GM10847 (cell line): Measurements from ENCODE around the gene ST7L.

ENCODE experiments used
- POLR2A ChIP-seq: IDR thresholded peaks from 2 replicates; pipeline ENCODE4 v1.6.1; 2011; ENCODE audit not compliant: insufficient read length; ENCODE audit errors: extremely low read depth

The ST7L gene

DNA sequence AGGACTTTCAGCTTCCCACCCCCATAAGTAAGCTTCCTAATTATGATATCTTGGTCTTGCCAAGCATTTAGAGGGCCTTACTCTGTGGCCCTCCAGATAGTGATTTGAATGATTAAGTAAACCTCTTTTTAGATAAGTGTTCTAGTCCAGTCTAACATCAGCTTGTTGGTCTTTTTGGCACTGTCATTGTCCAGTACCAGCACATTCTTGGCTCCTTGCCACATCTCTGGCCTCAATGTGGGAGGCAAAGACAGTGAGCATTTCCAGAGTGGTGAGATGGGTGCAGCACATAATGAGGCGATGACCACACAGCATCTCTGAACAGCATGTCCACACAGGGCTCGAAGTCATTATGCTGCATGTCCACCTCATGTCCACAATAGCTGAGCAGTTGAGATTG, 6.8 kb upstream of the ST7L start:
- TF ChIP-seq POLR2A, result no peak

DNA sequence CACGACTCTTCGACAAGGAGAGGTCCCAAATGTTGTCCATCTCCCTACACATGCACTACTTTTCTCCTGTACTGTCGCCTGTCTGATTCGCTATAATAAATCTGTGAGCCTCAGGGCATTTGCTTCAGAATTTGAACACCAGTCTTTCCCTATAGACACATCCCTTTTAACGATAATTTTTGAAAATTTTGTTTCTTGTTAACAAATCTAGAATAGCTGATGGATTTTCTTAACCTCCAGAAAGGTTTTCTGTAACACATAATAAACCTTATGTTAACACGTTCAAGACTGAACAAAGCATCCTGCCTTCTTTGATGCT, 1.4 kb upstream of the ST7L start:
- TF ChIP-seq POLR2A, result no peak

DNA sequence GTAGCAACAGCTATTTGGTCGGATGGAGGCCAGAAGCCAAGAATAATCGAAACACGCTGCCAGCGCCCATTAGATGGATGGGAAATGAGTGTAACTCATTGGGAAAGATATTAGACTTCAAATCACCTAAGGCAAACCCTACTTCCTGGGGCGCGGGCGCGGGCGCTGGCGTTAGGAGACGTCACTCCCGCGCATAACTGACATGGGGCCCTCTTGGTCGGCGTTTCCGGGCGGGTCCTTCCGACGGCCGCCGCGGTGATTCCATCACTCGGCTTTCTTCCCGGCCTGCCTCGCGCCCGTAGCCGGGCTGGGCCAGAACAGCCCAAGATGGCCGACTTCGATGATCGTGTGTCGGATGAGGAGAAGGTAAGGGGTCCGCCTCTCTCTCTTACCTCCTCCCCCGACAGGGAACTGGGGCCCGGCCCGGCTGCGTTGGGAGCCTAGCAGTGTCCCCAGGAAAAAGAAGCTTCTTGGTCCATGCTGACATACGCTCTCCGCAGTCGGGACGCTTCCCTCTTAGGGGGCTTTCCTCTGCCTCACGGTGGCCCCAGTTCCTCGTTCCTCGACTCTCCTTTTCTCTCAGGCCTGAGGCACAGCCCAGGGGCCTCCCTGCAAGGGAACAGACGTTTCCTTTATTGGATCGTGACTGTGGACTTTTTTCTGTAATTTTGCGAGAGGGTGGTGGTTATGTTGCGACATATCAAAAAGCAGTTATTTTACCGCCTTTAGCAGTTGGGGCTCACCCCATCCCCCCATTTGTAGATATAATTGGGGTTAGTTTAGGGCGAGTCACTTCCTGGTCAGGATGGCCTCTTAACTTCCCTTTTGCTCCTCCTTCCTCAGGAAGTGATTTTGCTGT, 806 bp upstream of the ST7L start, which contains the start of gene CAPZA1:
CAPZA1 (plus strand) TSS at position 315 of the 859 bp plus-strand sequence; CDS start at position 328, 13 bp downstream.
- TF ChIP-seq POLR2A, result peak; percentile 91

DNA sequence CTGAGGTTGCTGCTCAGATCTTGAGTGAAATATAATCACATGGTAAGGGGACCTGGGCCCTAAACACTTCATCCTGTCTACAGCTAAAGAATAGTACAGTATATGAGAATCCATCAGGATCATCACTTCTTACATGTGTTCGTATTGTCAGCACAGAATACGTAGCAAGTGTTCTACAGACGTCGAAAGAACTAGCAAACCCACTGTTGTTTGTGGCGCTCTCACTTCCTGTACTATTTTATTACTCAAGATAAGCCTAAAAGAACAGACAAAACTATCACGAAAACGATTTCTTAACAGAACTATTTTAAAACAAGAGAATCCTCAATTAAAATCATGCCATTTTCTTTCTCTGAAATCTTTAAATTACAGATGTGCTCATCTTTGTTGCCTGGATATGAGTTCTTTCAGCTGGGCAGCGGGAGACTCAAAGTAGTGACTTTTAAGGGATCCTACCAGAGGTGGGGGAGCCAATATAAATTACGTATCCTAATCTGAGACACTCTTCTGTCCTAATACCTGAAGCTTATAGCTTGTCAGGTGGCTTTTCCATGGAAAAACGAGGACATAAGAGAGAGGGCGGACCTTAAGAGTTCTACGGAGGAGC, 724 bp downstream of the ST7L start:
- TF ChIP-seq POLR2A, result no peak

DNA sequence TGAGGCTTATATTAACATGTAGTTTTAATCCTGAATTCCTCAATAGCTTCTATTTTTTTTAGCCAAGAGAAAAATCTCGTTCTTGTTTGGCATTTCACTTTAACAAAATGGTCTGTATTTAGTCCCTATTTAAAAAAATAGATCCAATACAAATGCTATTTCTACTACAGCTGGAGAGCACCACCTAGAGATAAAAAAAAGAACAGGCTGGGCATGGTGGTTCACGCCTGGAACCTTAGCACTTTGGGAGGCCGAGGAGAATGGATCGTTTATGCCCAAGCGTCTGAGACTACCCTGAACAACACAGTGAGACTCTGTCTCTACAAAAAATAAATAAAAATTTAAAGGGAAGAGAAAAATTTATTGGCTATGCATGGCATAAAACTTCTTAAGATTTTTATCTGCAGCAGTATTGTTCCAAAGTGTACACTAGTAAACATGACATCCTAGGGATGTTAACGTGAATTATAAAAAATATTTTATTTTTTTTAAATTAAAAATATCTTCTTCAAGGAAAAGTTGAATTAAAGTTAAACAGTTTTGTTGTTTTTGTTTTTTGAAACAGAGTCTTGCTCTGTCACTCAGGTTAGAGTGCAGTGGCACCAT, 4.4 kb downstream of the ST7L start:
- no peak for TF ChIP-seq POLR2A

DNA sequence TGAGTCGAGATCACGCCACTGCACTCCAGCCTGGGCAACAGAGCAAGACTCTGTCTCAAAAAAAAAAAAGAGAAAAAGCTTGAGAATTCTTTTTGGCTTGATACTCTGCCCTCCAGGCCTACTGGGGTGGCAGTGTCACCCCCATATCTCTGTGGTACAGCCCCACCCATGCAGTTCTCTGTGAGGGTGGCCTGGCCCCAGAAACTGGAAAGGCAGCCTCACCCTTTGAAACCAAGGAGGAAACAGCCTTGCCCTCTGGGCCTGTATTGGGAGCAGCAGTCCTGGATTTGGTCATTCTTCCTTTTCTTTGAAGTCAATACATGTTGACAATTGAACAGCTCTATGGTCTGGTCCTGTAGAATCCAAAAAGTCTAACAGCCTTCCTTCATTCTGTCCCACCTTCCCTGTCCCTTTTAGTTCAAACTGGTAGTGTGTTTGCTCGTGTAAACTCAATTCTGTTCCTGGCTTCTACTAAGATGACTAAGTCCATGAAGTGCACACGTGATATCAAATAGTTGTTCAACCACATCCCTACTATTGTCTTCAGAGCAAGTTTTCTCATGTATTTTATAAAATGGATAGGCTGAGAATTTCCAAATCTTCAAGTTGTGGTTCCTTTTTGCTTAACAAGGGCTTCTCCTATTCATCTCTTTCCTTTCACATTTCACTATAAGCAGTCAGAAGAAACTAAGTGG, 13.2 kb downstream of the ST7L start:
- TF ChIP-seq POLR2A, result no peak

DNA sequence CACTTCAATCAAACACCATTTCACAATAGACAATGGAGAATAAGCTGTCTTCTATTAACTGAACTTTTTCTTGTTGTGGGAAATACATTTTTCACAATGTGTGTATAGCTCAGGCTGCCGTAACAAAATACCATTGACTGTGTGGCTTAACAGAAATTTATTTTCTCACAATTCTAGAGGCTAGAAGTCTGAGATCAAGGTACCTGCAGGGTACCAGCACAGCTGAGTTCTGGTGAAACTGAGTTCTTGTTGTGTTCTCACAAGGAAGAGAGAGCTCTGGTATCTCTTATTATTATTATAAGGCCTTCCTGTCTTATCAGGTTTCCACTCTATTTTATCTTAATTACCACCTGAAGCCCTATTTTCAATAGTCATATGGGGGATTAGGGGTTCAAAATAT, 15.4 kb downstream of the ST7L start:
- no peak for TF ChIP-seq POLR2A

DNA sequence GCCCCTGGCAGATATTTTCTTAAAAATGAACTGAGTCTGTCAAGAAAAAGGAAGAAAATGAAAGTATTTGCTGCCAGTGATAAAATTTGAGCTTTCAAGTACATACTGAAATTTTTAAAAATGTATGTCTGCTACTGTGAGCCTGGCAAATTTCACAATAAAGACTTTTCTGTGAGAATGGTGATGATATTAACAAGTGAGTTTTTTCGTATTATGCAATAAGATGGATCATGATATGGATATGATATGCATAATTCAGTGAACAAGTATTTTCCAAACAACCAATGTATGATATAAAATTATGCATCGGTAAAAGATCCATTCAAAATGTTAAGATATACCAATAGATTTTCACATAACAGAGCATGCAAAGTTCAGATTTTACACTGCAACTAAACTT, 15.9 kb downstream of the ST7L start:
- TF ChIP-seq POLR2A, result no peak

DNA sequence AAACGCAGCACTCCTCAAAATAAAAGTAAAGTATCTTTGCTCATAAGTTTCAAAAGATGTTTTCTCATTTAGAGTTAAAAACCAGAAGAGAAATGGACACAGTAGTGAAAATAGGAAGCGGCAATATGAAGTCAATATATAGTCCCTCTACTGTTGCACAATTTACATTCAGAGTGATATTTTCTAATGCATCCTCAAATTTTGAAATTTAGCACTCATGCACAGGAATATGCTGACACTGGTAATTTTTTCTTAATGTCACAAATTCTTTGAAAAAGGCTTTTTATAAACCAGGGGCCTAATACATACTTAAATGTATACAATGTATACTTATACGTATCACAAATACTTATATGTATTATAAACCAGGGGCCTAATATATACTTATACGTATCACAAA, 19.5 kb downstream of the ST7L start:
- no peak for TF ChIP-seq POLR2A

DNA sequence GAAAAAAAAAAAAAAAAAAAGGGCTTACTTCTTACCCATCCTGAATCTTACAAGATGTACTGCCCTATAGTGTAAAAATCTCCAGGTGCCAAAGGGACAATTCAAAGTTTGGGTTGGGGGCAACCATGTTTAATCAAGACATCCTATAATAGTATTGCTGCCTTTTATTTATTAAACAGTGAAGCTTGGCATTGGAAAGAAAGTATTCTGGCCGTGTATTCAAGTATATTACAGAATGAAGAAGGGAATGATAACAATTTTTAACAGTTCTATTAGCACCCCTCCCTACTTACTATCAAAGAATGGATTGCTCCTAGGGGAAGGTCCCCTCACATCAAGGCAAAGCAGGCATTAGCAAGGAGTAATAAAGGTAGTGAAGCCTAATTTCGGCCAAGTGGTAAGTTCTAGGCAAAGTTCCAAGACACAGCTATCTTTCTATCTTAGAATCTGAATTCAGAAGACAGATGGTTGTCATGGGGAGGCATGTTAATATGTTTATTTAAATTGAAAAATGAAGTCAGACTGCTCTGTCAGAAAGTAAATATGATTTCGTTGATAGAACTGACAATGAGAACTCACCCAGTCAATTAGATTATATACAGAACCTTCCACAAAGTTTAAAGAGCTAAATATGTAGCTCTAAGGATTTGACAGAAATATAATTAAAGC, 24.6 kb downstream of the ST7L start:
- TF ChIP-seq POLR2A, result no peak

DNA sequence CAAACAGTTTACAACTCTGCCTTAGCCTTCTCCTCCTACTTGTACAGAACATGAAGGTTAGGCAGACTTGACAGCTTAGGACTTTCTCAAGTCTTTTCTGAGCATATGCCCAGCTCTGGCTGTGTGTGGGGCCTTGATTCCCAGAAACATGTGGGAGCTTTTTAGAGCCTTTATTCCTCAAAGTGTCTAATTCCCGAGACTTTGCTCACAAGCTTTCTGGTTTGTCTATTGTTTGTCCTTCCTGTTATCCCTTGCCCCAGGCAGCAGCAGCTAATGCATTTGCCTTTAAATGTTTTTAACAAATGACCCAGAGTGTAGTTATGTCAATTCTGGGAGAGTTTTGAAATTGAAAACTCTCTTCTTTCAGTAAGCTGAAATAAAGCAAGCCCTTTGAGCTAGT, 29.2 kb downstream of the ST7L start:
- TF ChIP-seq POLR2A, result no peak

DNA sequence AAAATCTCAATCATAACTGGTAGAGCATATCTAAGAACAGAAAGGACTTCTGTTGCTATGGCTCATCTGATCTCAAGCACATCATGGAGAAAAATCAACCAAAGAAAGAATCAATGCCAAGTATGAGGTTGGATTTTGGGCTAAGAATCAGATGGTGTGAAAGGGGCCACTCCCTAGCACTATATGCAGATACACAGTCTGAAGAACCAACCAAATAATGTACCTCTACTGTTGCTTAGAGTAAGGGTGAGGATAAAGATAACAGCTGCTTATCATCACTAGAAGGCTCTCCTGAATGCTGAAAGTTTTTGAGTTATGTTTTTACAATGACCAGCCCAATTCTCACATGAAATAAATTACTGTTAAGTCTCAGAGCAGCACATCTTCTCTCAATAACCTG, 35.6 kb downstream of the ST7L start:
- TF ChIP-seq POLR2A, result no peak

DNA sequence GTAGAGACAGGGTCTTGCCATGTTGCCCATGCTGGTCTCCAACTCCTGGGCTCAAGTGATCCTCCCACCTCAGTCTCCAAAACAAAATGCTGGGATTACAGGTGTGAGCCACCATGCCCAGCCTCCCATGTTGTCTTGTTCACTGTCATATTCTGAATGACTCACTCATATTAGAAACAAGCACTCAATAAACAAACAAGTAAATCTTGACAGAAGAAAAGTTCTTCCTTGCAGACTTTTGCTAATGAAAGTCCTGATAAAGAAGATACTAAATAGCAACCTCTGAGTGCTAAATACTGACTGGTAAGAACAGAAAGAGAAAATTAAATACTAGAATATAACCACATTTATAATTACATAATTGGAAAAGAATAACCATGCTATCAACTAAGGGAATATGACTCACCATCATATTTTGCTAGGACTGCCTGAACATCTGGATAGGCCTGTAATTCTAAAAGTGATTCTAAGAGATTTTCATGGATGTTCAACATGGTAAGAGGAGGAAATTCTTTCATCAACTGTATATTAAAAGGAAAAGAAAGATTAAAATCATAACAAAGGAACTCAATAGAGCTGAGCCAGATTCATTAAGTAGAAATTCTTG, 37.3 kb downstream of the ST7L start:
- TF ChIP-seq POLR2A, result no peak

DNA sequence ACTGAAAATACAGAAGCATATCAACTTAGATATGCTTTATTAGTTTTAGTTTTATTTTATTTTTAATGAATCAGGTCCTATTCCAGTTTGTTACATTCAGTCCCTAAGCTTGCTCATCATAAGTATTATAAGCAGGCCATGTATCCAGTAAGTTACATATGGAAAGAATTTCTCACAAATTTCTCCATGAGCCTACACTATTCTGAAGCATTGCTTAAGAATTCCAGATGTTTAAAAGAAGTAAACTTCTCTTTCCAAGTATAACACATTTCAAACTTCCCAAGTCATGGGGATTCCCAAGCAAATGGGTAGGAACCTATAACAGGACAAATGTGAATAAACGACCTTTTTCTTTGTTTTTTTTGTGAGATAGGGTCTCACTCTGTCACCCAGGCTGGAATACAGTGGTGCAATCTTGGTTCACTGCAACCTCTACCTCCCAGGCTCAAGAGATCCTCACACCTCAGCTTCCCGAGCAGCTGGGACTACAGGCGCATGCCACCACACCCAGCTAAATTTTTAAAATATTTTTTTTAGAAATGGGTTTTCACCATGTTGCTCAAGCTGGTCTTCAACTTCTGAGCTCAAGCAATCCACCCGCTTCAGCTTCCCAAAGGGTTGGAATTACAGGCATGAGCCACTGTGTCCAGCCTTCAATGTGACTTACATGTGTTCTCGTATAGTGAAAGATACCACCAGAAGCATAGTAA, 39.0 kb downstream of the ST7L start:
- no peak for TF ChIP-seq POLR2A
